DMS153 treated with DMSO at 0.1 percent for 48 hours (cell line): Measurements from ENCODE around the gene XAF1.
"Not testable (repeated sequence)": the region's sequence is repeated elsewhere in the genome, so short reads cannot be mapped to it uniquely, and the experiment has no call there.

Experiments
- DNase-seq: peaks from one replicate; lab custom pipeline; 2025; ENCODE audit not compliant: unreplicated experiment; lab: John Stamatoyannopoulos, UW

The XAF1 gene

DNA sequence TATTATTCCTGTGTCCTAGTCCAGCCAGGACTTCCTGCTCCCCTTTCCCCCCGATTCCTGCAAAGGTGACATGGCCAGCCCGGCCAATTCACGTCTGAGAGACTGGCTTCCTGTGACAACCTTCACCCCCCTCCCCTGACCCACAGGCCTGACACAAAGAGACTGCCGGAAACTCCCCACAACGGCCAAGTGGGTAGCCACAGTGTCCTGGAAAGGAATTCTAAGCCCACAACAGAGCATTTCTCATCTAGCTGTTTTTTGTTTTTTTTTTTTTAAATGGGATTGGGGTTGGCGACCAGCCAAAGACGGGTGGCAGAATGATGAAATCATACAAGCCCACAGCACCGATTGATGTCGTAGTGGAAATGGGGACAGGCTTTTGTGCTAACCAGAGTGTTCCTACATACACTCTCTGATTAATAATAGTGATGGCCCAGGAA, 2.8 kb upstream of the XAF1 start:
- no peak for DNase-seq

DNA sequence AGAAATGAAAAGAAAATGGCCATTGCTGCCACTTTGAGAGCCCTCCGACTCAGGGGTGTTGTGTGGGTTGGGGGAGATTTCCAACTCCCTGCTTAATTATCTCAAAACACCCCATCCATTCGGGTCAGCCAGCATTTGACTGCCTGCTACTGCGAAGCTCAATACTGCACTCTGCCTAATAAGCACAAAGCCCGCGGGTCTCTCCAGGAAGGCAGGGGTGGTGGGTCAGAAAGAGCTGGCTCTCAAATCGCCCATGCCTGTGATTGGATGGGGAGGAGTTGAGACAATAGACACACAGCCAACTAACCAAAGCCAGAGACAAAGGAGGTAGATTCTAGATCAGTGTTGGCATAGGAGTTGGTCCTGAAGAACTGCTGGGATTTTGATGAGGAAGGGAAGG, 2.3 kb upstream of the XAF1 start:
- DNase-seq, result no peak

DNA sequence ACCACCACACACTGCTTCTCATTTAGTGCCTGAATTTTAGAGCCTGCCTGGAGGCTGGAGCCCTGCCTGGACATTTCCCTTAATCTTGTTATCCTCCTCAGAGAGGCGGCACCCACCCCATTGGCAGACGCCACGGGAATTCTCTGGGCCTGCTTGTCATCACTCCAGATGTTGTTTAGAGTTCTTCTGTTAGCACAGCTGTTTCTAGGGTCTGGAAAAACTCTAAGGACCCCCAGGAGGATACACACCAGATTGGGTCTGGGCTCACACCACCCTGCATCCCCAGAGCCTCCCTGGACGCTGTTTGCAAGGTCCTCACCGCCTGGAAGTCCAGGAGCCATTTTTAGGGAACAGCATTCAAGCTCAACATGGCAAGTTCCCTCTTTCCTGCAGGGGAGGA, 565 bp upstream of the XAF1 start:
- no peak for DNase-seq

DNA sequence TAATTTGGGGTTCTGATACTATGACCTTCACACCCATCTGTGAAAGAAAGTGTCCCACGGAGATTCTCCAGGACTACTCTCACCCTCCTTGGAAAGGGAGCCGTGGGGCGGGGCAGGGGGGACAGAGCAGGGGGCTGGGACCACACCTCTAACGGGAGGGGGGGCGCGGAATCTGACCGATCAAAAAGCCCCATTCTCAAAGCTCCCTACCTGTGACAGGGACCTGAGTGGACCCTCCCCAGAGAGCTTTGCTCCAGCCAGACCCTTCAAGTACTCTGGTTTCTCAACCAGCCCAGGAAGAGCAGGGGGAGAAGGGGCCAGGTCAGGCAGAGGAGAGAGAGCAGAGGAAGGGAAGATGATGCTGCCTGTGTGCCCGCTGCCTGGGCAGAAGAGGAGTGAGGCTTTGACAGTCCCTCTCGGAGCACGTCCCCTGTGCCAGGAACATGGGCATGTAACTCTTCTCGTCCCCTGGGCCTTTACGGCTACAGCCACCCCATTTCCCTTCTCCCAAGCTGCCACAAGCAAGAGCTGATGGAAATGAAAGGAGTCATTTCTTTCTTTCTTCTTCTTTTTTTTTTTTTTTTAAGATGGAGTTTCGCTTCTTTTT, 682 bp downstream of the XAF1 start:
- DNase-seq, result no peak

DNA sequence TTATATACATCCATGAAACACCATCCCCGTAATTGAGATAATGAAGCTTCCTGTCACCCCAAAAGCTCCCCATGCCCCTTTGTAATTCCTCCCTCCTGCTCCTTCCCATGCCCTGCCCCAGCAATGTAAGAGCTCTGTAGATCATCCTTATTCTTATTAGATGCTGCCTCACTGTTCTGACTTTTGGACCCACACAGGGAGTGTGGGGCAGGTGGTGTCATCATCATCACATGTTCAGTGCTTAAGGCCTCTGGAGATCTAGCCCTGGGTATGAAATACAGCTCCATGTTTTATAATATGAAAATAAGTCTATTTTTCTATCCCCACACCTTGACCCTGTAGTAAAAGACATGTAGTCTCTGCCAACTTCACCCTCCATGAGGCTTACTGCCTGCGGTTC, 1.9 kb downstream of the XAF1 start:
- no peak for DNase-seq

DNA sequence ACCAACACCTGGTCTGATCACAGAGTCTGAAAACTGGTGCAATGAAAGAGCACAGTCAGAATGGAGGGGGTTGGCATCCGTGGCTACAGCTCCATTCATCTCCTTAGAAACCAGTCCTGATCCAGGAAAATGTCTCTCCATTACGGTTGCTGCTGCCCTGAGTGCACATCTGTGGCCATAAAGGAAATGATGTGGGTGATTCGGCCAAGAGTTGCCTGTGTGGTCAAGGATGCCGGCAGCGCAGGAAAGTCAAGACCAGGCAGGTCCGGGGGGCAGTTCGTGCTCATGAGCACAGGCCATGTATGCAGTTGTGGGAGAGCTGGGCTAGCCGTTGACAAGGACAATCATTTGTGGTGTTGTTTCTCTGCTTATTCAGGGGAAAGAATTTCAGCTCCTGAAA, 5.9 kb downstream of the XAF1 start:
- DNase-seq, result no peak

DNA sequence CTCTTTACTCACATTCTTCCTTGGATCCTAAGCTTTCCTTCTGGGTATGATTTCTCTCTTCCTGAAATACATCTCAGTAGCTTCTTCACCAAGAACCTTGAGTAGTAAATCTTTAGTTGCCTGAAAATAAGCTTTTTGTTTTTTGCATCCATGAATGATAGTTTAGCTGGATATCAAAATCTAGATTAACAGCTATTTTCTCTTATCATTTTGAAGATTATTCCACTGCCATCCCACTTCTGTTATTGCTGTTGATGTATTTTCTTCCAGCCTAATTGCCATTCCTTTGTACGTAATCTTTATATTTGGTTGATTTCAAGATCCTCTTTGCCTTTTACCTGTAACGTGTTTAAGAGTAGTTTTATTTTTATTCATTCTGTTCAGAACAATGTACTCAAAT, 12.6 kb downstream of the XAF1 start:
- DNase-seq, result no peak

DNA sequence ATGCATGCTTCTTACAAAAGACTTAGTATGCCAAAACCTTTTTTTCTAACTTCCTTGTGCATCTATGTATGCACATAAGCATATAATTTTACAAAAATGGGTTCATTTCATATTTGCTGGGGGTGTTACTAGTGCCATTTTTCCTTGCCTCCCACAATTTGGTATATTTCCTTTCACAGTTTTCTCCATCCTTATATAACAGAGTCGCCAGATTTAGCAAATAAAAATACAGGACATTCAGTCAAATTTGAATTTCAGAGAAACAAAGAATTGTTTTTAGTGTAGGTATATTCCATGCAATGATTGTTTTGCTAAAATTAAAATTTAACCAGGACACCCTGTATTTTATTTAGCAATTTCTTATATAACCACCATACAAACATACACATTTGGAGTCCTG, 16.2 kb downstream of the XAF1 start:
- DNase-seq, result no peak

DNA sequence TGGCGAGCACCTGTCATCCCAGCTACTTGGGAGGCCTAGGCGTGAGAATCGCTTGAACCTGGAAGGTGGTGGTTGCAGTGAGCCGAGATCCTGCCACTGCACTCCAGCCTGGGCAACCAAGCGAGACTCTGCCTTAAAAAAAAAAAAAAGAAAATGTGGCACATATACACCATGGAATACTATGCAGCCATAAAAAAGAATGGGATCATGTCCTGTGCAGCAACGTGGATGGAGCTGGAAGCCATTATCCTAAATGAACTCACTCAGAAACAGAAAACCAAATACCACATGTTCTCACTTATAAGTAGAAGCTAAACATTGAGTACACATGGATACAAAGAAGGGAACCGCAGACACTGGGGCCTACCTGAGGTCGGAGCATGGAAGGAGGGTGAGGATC, 19.1 kb downstream of the XAF1 start:
- DNase-seq, result not testable (repeated sequence)

DNA sequence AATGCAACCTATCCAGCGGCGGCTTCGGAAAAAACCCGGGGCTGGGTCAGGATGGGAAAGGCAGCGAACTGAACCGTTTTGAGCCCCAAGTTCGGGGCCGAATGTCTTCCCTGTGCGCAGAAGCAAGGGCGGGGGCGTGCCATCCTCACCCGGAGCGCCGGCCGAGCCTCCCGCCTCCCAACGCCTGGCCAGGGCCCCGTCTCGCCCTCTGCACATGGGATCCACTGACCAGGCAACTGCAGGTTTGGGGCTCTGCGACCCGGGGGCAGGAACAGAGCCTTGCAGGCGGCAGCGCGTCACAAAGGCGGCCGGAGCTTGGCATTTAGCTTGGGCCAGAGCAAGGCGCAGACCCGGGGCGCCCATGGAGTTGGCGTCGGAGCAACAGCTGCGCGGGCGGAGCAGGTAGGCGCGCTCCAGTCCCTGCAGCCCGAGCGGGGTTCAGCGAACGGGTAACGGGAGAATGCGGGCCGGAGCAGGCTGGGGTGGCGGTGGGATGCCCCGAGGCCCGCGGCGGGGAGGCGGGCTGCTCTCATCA, 20.1 kb downstream of the XAF1 start, which contains the start of gene FBXO39:
TSS of gene FBXO39 (plus strand) at position 345 of the 535 bp plus-strand sequence. CDS start 3,654 bp downstream, outside the sequence.
- DNase-seq, result no peak

DNA sequence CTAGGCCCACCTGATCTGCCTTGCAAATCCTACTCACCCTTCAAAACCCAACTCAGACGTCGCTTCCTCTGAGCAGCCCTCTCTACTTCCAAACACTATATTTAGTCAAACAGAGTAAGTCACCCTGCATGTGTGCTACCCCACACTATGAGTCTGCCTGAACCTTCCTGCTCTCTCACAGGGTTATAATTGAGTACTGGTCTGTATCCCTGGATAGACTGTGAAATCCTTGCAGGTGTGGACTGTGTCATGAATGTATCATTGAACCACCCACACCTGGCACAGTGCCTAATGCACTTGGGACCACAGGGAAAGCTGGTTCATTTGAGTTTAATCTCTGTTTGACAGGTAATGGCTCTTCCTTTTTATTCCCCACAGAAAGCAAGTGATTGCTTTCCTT, 23.6 kb downstream of the XAF1 start:
- no peak for DNase-seq

DNA sequence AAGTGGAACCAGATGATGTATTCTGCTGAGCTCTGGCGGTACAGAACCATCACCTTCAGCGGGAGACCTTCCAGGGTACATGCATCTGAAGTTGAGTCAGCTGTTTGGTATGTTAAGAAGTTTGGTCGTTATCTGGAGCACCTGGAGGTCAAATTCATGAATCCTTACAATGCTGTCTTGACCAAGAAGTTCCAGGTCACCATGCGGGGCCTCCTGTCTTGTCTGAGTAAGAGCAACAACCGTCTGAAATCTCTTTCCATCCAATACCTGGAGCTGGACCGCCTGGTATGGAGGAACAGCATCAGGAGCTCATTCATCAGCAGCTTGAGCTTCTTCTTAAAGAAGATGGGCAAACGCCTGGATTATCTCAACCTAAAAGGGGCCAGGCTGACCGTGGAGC, 24.2 kb downstream of the XAF1 start:
- DNase-seq, result no peak

DNA sequence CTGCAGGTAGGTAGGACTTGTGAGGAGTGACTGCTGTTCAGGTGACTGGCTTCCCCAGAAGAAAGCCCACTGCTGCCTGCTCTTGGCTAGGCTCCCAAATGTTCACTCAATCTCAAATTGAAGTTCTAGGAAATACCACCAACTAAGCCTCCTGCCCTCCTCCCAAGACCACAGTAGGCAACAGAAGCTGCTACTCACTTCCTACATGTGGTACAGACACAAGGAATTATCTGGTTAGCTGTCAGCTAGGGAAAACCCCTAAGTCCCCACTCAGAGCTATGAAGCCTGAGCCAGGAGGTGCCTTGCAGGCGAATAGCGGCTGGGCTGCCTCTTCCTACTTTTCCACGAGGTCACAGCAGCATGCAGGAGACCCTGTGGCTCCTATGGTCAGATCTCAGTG, 25.0 kb downstream of the XAF1 start:
- no peak for DNase-seq

DNA sequence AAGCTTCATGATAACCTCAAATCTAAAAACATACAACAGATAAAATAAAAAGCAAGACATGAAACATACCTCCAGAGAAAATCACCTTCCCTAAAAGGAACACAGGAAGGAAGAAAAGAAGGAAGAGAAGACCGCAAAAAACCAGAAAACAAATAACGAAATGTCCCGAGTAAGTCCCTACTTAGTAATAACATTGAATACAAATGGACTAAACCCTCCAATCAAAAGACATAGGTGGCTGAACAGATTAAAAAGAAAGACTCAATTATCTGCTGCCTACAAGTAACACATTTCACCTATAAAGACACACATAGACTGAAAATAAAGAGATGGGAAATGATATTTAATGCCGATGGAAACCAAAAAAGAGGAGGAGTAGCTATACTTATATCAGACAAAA, 26.4 kb downstream of the XAF1 start:
- DNase-seq, result no peak

DNA sequence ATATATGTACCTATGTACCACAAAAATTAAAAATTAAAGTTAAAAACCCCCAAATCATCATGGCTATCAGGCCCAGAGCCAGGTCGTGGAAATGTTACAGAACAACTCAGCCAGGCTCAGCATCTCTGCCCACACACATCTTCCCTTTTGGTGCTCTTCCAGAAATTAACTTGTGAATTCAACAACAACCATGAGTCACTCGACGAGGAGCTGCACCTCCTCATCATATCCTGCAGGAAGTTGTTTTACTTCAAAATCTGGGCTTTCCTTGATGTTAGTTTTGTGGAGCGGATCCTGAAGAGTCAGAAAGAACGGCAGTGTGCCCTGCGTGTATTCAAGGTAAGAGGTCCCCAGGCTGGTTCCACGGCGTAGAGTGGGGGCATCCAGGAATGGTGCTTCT, 30.8 kb downstream of the XAF1 start:
- no peak for DNase-seq

DNA sequence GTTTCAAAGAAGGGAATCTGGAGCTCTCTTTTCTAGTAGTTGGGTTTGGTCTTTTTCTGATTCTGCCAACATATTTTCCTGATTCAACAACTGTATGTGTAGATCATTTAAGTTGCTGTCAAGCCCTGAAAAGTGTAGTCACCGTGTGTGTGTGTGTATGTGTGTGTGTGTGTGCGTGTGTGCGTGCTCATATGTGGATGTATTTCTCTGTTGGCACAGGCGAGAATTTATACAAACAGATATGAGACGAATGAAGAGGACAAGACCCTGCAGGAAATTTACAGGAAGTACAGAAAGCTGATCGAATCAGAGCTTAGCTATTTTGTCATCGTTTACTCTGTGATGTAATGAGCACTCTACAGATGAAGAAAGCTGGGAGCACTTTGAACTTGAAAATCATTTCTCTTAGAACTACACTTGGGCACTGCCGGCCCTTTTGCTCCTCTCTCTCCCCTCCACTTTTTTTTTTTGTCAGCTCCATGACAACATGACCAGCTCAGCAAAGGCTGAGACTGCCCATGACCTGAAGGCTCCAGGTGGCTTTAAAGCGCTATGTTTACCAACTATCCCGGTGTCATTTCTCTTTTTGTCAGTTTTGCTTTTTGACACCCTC, 31.3 kb downstream of the XAF1 start:
- DNase-seq, result no peak

DNA sequence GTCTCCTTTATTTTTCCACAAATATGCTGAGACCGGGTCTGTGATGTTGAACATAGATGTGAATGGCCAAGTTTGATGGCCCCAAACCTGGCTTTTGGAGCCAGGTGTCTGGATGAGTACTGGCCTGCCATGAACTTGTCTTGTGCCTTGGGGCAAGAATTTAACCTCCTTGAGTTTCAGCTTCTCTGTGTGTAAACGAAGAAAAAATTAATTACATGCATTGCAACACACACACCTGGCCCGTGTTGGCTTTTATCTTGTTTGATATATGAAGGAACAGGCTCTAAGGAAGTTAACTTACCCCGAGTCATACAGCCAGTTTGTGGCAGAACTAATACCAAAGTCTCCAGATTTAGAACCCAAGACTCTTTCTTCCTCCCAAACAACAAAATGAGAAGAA, 33.3 kb downstream of the XAF1 start:
- DNase-seq, result no peak

DNA sequence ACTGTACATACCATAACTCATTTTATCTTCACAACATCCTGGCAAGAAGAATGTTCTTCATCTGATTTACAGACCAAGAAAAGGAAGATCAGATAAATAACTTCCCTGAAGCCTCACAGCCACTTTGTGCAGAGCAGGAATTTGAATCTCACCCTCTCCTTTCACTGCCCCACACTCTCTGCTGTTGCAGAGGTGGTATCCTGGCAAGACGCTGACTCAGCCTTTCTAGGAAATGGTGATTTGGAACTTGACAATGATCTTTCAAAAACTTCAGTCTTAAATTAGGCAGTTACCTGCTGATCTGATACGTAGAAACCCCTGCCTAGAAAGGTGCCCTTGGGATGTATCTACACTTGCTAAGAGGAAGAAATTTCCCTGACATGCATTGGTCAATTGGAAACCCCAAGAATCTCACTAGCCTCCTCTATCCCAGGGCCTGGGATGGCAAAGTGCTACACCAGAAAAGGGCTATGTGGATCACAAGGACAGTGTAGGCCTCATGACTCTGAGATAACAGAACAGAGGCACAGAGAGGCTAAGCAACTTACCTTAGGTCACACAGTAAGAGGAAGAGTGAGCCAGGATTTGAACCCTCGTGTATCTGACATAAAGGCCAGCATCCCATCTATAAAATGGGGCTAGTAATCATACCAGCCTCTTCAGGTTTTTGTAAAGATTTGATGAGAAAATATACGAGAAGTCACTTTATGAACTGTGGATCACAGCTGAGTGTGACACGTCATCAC, 38.1 kb downstream of the XAF1 start:
- DNase-seq, result no peak

DNA sequence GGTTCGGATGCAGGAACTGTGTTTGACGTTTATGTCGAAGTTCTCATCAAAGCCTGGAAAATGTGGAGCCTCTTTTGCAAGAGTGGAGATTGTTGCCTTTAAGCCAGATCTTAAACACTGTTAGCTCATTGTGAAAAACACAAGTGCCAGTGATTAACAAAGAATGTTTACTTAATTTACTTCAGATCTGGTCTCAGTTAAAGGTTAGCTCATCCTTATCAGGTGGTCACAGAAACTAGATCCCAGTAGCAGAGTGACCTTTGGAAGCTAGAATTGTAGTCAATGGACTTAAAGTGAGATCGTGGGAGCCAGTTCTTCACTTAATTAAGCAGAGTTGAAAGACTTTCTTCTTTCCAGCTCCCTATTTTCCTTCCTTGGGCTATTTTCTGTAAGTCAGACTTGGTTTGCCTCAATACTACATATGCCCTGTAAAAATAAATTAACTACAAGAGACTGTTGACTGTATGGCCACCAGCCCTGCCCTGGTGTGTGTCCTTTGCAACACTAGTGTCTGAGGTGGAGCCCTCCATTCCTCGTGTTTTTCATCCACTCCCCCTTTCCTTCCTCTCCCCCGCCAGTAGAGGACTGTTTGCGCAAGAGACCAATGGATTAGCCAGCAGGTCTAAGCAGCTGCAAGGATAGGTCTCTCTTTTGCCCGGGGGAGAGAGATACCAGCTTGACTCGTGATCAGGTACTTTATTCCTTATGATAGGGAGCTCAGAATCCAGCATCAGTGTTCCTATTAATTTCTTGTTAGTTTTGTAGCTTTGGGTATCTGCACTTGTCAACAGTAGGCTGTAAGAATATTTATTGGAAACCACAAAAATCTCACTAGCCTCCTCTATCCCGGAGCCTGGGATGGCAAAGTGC, 40.4 kb downstream of the XAF1 start:
- DNase-seq, result no peak

DNA sequence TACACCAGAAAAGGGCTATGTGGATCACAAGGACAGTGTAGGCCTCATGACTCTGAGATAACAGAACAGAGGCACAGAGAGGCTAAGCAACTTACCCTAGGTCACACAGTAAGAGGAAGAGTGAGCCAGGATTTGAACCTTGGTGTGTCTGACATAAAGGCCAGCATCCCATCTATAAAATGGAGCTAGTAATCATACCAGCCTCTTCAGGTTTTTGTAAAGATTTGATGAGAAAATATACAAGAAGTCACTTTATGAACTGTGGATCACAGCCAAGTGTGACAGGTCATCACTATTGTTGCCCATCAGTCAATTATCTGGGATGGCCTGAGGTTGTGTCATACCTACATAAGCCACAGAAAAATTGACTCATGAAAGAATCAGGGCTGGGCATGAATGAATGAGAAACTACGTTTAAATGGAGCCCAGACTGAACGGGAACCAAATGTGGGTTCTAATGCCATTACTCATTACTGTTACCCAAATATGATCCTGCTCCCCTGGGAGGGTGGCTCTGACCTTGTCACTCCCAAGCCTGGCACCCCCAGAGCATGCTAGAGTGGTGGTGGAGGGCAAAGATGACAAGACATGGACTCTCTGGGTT, 41.1 kb downstream of the XAF1 start:
- no peak for DNase-seq
